ENCODE measurements around the gene GON4L.

- no peak for TF ChIP-seq POLR2A (IDR thresholded peaks at IDR 0.05)
- no peak for TF ChIP-seq CTCF (IDR thresholded peaks at IDR 0.05)
Observed at GRCh38 chr1:155899683-155900082, 42.7 kb upstream of the GON4L start.

All from esophagus squamous epithelium (tissue), 4 donors.